ENCODE data around the gene EIF5A.

The EIF5A gene

DNA sequence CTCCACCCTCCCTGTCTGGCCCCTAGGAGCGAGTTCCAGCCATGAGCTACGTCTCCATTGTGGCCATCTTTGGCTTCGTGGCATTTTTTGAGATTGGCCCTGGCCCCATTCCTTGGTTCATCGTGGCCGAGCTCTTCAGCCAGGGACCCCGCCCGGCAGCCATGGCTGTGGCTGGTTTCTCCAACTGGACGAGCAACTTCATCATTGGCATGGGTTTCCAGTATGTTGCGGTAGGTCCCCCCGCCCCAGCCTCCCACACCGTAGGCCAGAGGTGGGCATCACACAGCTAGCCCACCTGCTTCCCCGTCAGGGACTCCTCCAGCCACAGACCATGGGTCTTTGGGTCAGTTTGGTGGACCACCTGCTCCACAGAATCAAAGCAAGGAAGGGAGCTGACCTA lies 21.7 kb upstream of the EIF5A start:
- DNase-seq = no peak

DNA sequence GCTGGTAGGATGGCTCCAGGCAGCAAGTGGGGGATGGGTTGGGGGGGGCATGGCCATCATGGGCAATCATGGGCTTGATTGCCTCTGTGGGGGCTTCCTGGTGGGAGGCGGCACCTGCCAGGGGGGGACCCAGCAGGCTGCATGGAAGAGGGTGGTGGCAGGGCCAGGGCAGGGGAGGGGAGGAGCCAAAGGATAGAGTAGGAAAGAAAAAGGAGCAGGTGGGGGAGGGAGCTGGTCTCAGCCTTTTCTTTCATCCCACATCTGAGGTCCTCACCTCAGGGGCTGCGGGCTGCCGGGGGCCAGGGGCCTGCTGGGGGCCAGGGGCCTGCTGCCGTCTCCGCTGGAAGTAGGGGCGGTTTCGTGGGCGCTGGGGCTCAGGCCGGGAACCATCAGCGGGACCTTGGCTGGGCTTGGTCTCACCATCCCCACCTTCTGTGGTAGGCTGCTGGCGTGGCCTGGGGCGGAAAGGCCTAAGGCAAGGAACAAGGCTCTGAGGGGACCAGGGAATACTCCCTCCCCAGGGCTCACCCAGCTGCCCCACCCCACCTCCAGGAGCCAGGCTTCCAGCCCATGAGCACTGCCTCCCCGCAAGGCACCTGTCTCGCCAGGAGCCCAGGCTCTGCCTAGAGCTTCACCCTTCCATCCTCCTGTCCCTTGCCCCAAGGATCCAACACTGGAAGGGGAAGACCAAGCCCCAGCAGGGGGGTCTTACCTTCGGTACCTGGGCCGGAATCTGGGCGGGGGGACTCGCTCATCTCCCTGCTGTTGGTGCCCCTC lies 18.0 kb upstream of the EIF5A start:
- no peak for DNase-seq

DNA sequence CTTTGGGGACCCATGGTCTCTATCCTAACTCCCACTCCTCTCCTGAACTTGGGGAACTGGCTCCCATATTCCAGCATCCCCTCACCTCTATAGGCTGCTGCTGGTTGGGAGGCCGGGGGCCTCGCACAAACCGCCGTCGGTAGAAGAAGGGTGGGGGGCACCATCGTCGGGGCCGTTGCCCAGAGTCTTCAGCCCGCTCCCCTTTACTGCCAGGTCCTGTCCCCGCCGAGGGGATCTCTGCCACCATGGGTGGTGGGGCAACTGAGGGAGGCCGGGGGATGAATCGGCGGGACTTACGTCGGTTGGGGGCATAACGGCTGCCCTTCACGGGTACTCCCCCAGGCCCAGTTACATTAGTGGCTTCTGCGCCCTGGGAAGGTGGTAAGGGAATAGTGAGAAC lies 17.3 kb upstream of the EIF5A start:
- no peak for DNase-seq

DNA sequence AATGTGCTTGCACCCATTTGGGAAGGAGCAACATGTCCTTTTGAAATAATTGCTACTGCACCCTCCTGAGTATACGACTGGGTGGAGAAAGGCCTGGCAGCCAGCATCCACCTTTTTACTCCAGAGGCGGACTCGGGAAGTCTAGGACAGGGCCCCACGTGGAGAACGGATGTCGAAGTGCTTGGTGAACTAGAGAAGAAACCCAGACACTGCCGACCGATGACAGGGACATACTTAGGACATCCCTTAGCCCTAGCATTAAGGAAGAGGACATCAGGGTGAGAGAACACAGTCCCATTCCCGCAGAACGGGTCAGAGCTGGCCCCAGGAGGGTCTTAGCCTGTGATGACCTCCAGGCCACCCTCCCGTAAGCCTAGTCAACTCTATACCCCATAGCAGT lies 16.7 kb upstream of the EIF5A start:
- DNase-seq = no peak

DNA sequence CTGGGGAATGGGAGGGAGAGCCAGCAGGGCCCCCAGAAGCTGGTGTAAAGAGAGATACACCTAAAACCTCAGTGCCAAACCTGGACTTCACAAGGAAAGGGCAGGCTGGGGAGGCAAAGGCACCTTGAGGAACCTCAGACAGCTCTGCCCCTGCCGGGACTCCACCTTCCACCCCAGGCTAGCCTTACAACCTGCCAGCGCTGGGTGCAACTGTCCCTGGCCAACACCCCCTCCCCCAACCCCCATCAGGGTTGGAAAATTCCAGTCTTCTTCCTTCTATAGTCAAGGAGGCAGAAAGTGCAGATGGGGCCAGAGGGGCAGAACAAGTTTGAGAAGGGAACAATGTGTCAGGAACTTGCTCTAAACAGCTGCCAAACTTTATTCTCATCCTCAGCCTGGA lies 15.2 kb upstream of the EIF5A start:
- DNase-seq = no peak

DNA sequence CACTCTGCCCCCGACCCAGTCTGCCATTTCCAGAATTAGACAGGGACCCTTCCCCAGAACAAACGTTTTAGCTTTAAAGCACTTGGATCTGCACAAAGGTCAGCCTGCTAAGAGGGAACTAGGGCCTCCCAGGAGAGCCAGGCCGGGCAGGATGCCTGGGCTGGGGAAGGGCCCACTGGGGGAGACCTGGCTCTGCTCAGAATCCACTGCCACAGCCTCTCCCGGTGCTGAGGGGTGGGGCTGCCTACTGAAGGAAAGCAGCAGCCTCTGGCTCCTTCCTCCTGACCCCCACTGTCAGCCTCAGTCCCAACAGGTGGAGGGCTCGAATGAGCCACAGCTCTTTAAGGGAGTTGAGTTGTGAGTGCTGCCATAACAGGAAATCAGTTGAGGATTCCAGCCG lies 14.7 kb upstream of the EIF5A start:
- DNase-seq = no peak

DNA sequence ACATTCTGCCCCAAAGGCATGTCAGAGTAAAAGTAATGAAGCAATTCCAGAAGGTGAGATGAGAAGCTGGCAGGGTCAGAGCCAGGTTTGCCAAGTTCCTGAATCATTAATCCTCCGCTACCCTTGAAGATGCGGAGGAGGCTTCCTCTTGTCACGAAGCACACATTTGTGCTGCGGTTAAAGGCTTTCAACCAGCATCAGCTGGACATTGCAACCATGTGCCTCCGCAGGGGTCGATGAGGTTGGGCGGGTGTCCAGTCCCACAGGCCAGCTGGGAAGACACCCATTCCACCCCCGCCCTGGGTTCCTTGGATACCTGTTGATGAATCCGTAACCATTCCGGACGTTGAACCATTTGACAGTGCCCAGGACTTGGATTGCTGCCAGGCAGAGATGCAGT lies 14.3 kb upstream of the EIF5A start:
- no peak for DNase-seq

DNA sequence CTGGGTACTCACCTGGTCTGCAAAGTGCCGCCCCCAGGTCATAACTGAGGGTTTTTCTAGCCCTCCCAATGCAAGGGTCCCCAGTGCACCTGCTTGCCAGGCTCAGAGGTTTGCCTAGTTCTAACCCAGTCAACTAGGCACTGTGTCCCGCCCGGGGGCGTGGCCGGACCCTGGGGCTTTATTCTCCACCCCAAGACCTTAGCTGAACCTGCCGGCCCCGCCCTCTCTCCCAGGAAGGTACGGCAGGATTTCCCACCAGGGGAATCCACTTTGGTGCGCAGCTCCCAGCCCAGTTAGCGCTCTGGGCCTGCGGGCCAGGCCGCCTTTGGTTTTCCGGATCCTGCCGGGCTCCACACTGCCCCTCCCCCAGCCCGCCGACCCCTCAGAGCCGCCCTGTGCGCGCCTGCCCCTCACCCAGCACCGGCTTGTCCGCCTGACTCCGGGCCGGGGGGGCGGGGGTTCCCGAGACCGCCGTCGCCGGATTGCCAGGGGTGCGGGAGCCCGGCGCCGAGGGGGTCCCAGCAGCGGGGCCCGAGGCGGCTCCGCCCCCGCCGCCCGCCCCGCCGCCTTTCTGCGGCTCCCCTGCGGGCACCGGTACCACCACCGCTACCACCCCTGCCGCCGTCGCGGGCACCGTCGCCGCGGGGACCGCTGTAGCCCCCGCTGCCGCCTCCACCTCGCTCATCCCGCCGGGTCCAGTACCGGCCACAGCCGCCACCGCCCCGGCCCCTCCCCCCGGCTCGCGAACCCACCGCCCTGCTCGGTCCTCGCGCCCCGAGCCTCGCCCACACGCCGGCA lies 13.4 kb upstream of the EIF5A start:
- DNase-seq = no peak

DNA sequence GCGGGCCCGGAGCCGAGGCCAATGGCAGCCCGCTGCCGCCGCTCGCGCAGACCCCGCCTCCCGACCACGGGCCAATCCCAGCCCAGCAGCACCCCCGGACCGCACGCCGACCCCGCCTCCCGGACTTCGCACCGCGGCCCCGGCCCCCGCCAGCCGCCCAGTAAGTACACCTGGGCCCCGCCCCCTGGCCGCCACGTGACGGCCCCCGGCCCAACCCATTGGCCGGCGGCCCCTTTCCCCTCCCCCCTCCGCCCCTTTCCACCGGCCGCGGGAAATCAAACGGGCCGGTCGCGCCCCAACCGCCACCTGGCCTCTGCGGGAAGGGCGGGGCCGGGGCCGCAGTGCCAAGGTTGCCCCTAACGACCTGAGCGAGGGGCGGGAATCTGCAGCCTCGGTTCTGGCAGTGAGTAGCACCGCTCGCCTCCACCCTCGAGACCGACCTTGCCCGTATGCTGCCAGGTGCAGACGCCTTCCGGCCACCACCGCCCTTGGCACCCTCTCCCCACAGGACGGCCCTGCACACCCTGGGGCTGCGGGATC lies 12.7 kb upstream of the EIF5A start, which contains the start of gene YBX2:
TSS of gene YBX2 (minus strand) at position 26 of the 540 bp plus-strand sequence. CDS start 139 bp downstream, outside the sequence.
- DNase-seq = peak; percentile 70 to 78

DNA sequence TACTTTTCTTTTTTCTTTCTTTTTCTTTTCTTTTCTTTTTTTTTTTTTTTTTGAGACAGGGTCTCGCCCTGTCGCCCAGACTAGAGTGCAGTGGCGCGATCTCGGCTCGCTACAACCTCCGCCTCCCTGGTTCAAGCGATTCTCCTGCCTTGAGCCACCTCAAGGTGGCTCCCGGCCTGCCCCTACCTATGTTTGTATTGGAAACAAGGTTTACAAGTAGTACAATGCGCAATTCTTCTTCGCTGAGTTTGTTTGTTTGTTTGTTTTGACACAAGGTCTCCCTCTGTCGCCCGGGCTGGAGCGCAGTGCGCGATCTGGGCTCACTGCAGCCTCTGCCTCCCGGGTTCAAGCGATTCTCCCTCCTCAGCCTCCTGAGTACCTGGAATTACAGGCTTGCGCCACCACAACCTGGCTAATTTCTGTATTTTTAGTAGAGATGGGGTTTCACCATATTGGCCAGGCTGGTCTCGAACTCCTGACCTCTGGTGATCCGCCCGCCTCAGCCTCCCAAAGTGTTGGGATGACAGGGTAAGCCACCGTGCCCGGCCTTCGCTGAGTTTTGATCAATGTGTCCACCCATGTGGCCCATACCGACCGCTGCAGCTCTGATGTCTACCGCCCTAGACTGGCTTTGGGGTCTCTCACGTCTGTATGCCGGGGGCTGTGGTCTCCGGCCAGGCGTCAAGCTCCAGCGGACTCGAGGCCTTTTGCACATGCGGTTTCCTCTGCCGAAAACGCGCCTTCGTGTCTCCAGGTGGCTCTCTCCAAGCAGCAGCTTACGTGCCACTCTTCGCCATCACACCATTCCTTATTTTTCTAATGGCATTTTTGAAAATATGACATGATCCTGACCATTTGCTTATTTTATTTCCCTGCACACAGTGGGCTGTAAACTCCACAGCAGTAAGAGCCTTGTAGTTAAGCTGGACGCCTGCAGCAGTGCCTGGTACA lies 11.9 kb upstream of the EIF5A start:
- DNase-seq = no peak

DNA sequence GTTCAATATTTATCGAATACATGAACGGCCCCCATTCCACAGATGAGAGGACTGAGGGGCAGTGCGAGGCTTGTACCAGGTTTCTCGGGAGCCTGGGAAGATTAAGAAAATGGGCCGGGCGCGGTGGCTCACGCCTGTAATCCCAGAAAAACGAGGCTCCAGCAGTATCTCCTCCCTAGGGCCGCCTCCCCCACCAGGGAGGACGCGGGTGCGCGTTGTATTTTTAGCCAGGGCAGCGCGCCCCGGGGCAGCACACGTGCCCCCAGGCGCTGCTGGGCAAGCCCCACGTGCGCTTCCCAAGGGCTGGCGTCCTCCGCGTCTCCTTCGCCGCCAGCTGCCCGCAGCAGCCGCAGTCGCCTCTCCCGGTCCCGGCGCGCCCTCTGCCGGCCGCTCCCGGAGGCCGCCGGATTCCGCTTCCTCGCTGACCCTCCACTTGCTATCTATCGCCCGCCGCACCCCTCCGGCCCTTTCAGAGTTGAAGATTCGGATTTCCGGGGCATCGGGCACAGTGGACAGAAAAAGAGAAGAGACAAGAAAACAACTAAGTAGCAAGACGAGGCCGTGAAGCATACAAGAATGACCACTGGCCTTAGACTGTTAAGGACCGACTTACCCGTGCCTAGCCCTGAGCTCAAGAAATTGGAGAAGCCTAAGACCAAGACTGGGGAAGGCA lies 11.1 kb upstream of the EIF5A start:
- peak; percentile 52 to 71 for DNase-seq

DNA sequence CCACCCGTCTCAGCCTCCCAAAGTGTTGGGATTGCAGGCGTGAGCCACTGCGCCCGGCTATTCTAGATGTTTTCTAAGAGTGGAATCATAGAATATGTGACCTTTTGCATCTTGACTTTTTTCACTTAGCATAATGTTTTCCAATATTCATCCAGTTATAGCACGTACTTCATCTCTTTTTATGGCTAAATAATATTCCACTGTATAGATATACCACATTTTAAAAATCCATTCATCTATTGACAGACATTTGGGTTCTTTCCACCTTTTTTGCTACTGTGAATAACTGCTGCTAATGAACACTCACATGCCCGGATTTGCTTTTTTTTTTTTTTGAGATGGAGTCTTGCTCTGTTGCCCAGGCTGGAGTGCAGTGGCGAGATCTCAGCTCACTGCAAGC lies 3.2 kb upstream of the EIF5A start:
- DNase-seq = no peak

DNA sequence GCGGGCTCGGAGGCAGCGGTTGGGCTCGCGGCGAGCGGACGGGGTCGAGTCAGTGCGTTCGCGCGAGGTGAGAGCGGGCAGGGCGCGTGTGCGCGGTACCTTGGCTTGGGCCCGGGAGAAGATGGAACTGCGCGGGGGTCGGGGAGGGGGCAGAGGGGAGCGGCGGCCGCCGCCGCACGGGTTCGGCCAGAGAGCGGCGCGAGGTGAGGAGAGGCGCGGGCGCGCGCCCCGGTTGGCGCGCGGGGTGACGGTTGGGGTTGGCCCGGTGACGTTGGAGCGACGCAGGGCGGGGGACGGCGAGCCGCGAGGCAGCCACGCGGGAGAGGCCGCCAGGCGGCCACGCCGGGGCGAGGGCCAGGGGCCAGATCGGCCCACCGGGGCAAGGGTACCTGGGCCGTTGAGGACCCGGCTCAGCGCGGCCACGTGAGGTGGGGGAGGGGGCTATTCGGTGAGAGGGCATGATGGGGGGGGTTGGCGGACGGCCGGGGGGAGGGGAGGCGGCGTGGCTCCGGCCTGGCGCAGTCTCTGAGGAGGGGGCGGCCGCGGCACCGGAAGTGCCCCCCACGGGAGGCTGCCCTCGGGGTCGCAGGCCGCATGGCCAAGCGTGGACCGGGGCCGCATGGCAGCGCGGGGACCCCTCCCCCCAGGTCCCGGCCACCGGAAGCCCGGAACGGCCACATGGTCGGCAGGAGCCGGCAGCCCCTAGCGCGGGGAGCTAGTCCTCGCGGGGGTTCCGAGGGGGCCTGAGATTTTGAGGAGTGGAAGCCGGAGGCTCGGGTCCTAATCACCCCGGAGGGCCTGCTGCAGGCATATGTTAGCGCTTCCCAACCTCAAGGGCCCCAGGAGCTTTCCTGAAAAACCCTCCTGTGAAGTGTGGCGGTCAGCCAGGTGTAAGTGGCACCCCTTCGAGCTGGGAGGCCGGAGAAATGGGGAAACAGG lies 527 bp downstream of the EIF5A start:
- peak; percentile 47 to 50 for DNase-seq

DNA sequence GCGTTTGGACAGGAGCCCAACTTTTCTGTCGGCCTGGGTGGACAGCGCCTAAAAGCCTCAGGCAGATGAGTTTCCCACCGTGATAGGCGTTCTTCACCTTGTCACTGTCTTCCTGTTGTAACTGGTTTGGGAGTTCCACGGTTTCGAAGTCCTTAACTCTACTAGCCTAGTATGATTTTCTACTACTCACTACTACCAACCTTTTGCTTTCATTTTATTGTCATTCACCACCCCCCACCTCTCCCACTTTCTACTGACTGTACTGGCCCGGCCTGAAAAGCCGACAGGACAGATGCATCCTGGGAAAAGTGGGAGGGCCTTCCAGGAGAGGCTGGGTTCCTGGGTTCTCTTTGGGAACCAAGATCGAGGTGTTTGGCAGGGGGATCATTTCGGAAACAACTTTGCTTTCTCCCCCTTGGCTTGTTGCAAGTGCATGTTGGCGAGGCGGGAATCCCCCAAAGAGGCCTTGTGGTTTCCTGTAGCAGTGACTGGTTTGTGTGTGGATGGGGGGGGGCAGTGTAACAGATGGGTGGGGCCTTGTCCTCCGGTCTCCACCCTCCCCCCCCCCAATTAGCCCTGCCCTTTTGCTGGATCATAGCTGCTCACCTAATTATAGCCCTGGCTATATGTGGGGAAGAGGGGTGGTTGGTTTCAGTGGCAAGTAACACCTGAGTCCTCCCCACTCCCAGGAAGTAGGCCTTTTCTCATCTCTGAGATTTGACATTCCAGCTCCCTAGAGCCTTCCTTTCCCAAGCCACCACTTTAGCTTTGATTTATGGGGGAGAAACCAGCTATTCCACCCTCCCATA lies 1.4 kb downstream of the EIF5A start:
- peak; percentile 68 to 91 for DNase-seq

DNA sequence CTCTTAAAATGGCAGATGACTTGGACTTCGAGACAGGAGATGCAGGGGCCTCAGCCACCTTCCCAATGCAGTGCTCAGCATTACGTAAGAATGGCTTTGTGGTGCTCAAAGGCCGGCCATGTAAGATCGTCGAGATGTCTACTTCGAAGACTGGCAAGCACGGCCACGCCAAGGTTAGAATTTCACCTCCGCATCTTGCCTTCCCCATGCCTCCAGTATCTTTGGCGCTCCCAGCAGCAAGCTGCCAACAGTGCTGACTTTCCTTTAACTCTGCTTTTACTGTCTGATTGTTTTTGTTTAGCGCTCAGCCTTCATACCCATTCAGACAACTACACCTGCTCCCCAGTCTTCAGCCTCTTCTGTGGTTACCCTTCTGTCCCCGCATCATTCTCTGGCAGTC lies 2.2 kb downstream of the EIF5A start:
- no peak for DNase-seq

DNA sequence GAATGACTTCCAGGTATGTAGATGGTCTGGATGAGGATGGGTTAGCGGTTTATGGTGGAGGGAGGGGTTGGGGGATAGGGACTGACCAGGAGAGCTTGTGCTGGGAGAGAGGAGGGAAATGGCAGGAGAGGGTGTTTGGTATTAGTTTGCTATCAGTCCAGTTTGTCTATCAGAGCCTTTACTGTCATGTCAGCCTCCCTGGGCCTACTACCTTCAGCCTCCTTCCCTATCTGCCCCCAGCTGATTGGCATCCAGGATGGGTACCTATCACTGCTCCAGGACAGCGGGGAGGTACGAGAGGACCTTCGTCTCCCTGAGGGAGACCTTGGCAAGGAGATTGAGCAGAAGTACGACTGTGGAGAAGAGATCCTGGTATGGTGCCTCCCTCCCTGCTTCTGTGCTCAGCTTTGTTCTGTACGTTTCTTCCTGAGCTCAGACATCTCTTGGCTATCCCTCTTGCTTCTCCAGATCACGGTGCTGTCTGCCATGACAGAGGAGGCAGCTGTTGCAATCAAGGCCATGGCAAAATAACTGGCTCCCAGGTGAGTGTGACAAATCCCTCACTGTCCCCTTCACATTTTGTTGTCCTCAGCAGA lies 3.8 kb downstream of the EIF5A start:
- DNase-seq = no peak

DNA sequence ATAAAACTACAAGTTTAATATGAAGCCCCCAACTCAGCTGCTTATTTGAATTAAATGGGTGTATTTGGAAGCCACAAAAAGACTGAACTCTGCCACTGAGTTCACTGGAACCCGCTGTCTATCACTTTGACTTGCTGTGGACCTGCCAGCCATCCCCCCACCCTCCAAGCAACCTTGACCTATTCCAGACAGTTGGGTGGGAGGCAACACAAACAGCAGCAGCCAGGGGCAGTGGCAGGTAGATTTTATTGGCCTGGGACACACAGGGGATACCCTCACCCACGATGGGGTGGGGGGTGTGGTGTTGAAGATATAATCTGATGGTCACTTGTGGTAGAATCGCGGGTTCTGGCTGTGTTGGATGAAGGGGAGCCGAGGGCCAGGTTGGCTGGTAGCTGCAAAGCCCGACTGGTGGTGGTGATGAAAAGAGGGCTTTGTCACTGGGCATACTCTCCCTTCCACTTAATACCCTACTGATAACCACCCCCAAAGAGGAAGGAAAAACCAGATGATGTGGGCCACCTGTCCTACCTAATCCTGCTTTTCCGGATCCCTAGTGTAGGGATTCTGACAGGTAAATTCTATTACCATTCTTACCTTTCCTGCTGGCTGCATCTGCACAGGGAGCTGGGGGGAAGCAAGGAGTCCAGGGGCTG lies 5.1 kb downstream of the EIF5A start:
- no peak for DNase-seq

DNA sequence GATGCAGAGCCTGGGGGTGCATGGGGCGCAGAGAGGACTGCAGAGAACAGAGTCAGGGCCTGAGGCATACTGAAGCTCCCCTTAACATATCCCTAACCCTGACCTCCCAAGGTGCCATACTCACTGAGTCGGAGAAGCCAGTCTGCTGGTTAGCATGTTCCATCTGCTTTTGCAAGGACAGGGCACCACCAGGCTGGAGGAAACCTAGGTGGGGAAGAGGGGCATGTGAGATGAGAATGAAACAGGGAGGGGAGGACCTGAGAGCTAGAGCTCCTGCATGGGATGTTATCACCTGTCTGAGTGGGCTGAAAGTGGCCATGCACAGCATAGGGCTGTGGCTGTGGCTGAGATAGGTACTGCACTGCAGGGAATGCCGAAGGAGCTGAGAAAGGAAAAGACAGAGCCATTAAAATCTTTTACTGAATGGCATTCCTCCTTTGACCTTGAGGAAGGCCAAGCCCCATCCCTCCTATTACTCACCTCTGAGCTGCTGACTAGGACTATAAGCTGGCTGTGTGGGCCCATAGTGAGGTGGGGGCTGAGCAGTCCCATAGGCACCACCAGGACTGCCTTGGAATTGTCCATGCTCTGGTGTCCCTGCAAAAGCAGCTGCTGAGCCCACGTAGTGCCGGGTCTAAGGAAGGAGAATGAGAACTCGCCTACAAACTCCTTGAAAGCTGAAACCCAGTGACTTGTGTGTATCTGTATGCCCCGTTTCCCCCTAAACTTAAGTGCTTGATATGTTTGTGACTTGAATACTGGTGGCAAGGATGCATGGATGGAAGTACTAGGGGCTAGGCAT lies 5.9 kb downstream of the EIF5A start:
- no peak for DNase-seq

Data from stimulated activated CD4-positive, alpha-beta T cell treated with anti-CD3 and anti-CD28 coated beads, Interleukin-4, amount 100 ng/mL, for 4 hours (primary cell).